LNCaP clone FGC (cell line): ENCODE results near the gene GPATCH2.

ENCODE experiments used
- DNase-seq: peaks from one replicate; pipeline ENCODE4 v3.0.0-alpha.2; 2011; ENCODE audit warnings: low read depth
- H3K4me3 ChIP-seq: 2 replicates; pipeline ENCODE4 v1.5.1; 2011; ENCODE audit warnings: mild to moderate bottlenecking, low read depth, low read length, control low read depth
- CTCF ChIP-seq: IDR thresholded peaks from 2 replicates; pipeline ENCODE4 v1.5.1; 2012; ENCODE audit warnings: mild to moderate bottlenecking; ENCODE audit not compliant: control insufficient read depth, insufficient read depth; ENCODE audit errors: extremely low read depth

GPATCH2 gene

GRCh38 chr1:217650674-217651073, 19.8 kb upstream of the GPATCH2 start:
- no peak for DNase-seq
- H3K4me3 ChIP-seq: no peak overlapping the region
- no peak for TF ChIP-seq CTCF

DNA sequence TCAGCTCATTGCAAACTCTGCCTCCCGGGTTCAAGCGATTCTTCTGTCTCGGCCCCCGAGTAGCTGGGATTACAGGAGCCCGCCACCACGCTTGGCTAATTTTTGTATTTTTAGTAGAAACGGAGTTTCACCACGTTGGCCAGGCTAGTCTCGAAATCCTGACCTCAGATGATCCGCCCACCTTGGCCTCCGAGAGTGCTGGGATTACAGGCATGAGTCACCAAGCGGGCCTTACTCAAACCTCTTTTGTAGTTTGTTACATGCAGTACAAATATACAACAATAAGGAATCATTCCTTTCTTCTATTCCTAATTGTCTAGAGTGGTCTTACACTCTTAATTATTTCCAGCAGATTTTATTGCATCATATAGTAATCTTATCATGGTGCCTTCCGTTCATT, 16.9 kb upstream of the GPATCH2 start:
- no peak for DNase-seq
- no peak for TF ChIP-seq CTCF
- no peak overlapping the region for H3K4me3 ChIP-seq

- H3K4me3 ChIP-seq: no peak overlapping the region
- TF ChIP-seq CTCF: no peak
- DNase-seq: no peak
These were observed 11.6 kb upstream of the GPATCH2 start for GRCh38 chr1:217642455-217642854.

GRCh38 chr1:217627431-217627830, 3.5 kb downstream of the GPATCH2 start:
- DNase-seq: no peak

DNA sequence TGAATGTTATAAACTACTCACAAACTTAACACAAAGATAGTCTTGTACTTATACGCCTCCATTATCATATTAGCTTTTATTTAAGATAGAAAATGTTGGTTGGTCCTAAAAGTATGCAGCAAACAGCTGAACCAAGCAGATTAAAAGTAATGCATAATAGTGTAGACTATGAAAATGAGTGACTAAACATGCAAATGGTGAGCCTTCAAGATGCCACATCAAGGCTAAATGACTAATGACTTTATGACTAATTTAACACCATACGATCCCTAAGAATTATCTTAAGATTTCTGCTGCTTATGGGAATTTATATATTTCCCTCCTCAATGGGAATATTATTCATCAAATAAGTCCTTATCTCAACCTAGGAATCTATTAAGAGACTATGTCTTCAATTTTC, 4.6 kb downstream of the GPATCH2 start:
- TF ChIP-seq CTCF: no peak
- DNase-seq: no peak
- no peak overlapping the region for H3K4me3 ChIP-seq

More at GRCh38 chr1:217627431-217627830, 3.5 kb downstream of the GPATCH2 start:
- no peak overlapping the region for H3K4me3 ChIP-seq
- TF ChIP-seq CTCF: no peak

- H3K4me3 ChIP-seq: no peak overlapping the region
- no peak for TF ChIP-seq CTCF
- no peak for DNase-seq
These were observed 8.8 kb downstream of the GPATCH2 start for GRCh38 chr1:217622042-217622441.

DNA sequence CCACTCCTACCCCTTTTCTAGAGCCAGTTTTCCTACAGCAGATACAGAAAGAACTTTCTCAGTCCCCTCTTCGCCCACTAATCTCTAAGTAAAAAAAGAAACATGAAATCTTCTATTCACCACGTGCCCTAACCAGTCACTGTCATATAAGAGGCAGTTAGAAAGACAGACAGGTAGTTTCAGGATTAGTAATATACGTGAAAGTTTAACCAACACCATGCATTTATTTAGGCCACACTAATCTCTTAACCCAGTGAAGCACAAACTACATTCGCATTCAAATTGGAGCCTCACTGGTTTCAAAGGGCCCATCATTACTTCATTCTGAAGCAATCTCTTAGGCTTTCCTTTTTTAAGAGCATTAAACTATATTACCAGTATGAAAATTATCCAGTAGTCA, 10.1 kb downstream of the GPATCH2 start:
- H3K4me3 ChIP-seq: no peak overlapping the region
- TF ChIP-seq CTCF: no peak
- no peak for DNase-seq
